Forelimb muscle (tissue), 1 donor: ENCODE measurements around the gene TRPC4. TPM values are rescaled to one million over a fixed set of nuclear protein-coding genes. Genes with fewer than 3 reads are reported as not detected.
"Not testable (repeated sequence)": the region's sequence is repeated elsewhere in the genome, so short reads cannot be mapped to it uniquely, and the experiment has no call there.

Source experiments
- DNase-seq: peaks from one replicate; pipeline ENCODE4 v3.0.0-alpha.2; 2013; ENCODE audit warnings: low read depth
- polyA plus RNA-seq: library from polyadenylated mRNA; unstranded; fragments of 120-200 nt; gene quantifications from one replicate; pipeline ENCODE4 v1.2.1, GENCODE V29; 2013; ENCODE audit not compliant: insufficient read length

TRPC4 gene
- polyA plus RNA-seq, 1 donor, result 0.37 TPM

DNA sequence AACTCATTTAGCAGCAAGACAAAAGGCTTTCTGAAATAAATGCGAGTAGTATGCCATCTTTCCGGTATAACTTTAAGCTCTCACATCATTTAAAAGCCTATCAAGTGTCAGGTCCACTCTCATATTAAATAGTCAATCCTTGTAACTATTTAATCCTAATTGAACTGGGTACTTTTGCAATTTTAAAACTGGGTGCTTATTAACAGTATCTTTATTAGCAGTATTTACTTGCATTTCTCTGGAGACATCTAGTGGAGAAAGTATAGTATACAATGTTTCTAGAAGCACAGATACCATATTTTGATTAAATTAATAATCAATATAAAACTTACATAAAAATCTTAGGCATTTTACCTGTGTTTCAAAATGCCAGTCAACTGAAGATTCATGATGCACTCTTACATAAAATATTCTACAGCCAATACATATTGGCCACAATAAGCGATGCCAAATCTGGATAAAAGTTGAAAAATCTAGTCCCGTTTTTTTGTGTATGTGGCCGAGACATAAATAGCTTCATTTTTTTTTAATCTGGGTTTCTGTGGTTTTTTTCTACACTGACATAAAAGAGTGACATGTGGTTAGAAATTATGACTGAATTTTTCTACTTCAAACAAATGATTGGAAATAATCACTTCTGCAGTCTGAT, 266.7 kb downstream of the TRPC4 start:
- no peak for DNase-seq

GRCh38 chr13:37601648-37602440, 267.7 kb downstream of the TRPC4 start:
- DNase-seq, result no peak

DNA sequence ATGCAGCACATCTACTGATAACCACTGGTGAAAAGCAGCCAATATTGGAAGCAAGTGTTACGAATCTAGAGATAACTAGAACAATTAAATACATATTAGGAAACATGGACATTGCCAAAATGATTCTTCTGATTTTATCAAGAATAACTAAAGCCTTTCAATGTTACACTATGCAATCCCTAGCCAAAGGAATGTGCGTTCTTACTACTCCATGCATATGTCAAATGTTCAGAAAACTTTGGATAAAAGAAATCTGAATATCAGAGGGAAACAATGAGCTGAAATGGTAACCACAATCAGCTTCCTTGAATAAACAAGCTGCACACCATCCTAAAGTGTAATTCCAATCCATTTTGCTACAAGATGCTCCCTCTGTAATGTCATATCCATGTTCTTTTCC, 270.1 kb downstream of the TRPC4 start:
- DNase-seq, result no peak

- DNase-seq, result peak; percentile 95
Observed at GRCh38 chr13:37598597-37598996, 271.0 kb downstream of the TRPC4 start, which contains the start of gene POSTN. TSS of gene POSTN (minus strand) at chr13:37598768. CDS start at chr13:37598726, 42 bp downstream.

- DNase-seq, result no peak
Observed at GRCh38 chr13:37597477-37598025, 272.0 kb downstream of the TRPC4 start.

DNA sequence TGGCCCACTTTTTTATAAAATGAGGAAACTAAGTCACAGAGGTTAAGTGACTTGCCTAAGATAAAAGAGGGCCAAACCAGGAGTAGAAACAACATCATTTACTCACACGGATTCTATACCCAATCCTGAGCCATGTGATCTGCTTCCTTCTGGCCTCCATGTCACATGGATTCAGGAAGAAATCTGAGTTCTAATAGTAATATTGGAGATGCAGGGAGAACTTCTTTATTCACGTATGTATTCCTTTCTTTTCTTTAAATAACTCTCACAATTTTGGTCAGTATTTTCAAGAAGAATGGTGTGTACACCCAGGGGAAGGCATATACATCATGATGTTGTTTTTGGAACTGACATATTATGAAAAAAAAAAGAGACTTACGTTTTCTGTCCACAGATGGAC, 272.8 kb downstream of the TRPC4 start:
- no peak for DNase-seq

GRCh38 chr13:37595162-37595561, 274.4 kb downstream of the TRPC4 start:
- no peak for DNase-seq

DNA sequence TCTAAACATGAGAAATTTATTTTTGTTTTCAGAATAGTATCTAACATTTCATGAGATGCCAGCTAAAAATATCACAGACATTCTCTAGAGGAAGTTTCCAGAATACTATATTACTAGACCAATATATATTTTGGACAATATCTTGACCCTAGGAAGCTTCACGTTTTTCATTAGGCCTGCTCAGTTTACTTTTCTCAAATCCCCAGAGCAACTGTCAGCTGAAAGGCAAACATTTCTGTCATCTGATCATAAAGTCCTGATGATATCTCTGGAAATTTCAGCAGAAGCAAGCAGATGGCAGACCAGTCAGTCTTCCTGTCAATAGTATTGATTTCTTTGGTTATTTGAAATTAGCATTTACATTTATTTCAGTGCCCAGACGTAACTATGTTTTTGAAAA, 275.0 kb downstream of the TRPC4 start:
- DNase-seq, result no peak

- DNase-seq, result not testable (repeated sequence)
Observed at GRCh38 chr13:37589381-37589780, 280.2 kb downstream of the TRPC4 start.

- DNase-seq, result no peak
Observed at GRCh38 chr13:37587236-37587635, 282.3 kb downstream of the TRPC4 start.
